COLO668 (cell line): Measurements from ENCODE around the gene OR8J1.
"Not testable (repeated sequence)": the region's sequence is repeated elsewhere in the genome, so short reads cannot be mapped to it uniquely, and the experiment has no call there.

ENCODE experiments used
- DNase-seq: peaks from one replicate; lab custom pipeline; 2025; ENCODE audit not compliant: unreplicated experiment; lab: John Stamatoyannopoulos, UW

Gene OR8J1, protein sequence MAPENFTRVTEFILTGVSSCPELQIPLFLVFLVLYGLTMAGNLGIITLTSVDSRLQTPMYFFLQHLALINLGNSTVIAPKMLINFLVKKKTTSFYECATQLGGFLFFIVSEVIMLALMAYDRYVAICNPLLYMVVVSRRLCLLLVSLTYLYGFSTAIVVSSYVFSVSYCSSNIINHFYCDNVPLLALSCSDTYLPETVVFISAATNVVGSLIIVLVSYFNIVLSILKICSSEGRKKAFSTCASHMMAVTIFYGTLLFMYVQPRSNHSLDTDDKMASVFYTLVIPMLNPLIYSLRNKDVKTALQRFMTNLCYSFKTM

DNA sequence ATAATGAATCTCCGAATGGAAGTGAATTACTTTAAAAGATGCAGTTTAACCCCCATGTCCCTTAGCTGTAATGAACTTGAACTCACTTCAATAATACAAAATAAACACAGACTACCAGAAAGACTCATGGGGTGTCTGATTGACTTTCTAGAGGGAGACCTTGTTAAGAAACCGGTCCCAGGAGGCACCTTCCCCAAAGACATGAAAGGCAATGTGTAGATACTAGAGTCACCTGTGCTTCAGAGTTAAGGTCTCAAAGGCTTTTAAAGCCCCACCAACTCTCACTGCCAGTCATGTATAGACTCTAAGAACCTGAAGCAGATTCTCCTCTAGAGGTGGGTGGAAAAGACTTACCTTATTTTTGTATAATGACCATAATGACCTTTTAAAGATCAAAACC, at the start of gene OR8J1:
OR8J1 (plus strand) TSS at position 301 of the 400 bp plus-strand sequence. CDS start 5,956 bp downstream, outside the sequence.
- DNase-seq, result no peak

GRCh38 chr11:56307836-56308235, 46.3 kb upstream of the OR8J1 start:
- no peak for DNase-seq

GRCh38 chr11:56314844-56315243, 39.2 kb upstream of the OR8J1 start, which contains the start of gene OR8K3:
Gene OR8K3 (plus strand): TSS chr11:56315144. CDS start chr11:56318307, 3,163 bp downstream.
- DNase-seq, result no peak

- DNase-seq, result no peak
These were observed 22.1 kb upstream of the OR8J1 start for GRCh38 chr11:56331861-56332491.

- no peak for DNase-seq
These were observed 20.9 kb upstream of the OR8J1 start for GRCh38 chr11:56333156-56333555.

- no peak for DNase-seq
These were observed 13.8 kb upstream of the OR8J1 start for GRCh38 chr11:56340289-56340688.

- no peak for DNase-seq
These were observed 8.4 kb upstream of the OR8J1 start, which contains the start of gene OR8K1 for GRCh38 chr11:56345739-56346138. Gene OR8K1 (plus strand): TSS chr11:56346039. CDS start chr11:56346039, 0 bp downstream.

- DNase-seq, result no peak
These were observed 21.2 kb downstream of the OR8J1 start, which contains the start of gene OR8U1 for GRCh38 chr11:56375324-56375723. Gene OR8U1 (plus strand): TSS chr11:56375624. CDS start chr11:56375624, 0 bp downstream.

DNA sequence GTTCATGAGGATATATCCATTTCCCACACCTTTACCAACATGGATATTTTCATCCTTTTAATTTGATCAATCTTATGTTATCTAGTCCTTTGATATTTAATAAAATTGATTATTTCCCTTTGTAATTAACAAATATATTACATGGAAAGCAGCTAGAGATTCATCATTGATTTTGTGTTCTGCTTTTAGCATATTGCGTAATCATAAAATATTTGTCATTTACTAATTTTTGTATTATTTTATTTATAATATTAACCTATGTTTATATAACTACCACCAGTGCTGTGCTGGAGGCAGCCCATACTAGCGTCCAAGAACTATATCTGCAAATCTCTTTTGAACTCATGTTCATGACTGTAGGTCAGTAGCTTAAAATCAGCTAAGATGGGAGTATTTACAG, 26.0 kb downstream of the OR8J1 start:
- no peak for DNase-seq

- no peak for DNase-seq
These were observed 40.3 kb downstream of the OR8J1 start for GRCh38 chr11:56394381-56394780.

- no peak for DNase-seq
These were observed 42.0 kb downstream of the OR8J1 start for GRCh38 chr11:56396047-56396446.

DNA sequence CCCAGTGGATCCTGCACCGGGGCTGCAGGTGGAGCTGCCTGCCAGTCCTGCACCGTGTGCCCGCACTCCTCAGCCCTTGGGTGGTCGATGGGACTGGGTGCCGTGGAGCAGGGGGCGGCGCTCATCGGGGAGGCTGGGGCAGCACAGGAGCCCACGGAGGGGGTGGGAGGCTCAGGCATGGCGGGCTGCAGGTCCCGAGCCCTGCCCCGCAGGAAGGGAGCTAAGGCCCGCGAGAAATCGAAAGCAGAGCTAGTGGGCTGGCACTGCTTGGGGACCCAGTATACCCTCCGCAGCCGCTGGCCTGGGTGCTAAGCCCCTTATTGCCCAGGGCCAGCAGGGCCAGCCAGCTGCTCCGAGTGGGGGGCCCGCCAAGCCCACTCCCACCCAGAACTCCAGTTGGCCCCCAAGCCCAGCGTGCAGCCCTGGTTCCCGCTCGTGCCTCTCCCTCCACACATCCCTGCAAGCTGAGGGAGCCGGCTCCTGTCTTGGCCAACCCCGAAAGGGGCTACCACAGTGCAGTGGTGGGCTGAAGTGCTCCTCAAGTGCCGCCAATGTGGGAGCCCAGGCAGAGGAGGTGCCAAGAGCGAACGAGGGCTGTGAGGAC, 47.9 kb downstream of the OR8J1 start:
- not testable (repeated sequence) for DNase-seq

GRCh38 chr11:56404393-56404792, 50.3 kb downstream of the OR8J1 start:
- no peak for DNase-seq

DNA sequence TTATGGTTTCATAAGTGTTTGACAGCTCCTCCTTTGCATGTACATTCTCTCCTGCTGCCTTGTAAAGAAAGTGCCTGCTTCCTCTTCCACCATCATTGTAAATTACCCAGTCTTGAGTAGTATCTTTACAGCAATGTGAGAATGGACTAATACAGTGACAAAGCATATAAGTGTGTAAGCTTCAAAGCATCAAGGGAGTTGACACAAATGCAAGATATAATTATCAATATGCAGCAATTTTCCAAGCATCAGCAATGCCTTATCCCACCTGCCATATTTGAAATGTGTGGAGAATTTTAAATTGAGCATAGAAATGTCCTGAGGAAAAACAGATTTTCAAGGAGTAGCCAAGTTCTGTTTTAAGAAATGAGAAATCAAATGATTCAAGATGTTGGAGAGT, 56.7 kb downstream of the OR8J1 start:
- DNase-seq, result no peak
